IPS DF 6.9 (cell line): ENCODE measurements around the gene TGFBI.

ENCODE experiments used
- DNase-seq: peaks from one replicate; pipeline ENCODE4 v3.0.0-alpha.2; 2013; ENCODE audit warnings: low read depth, low spot score
- H3K27ac ChIP-seq: one replicate; pipeline ENCODE4 v1.5.1; 2013; ENCODE audit warnings: low read length, control low read depth
- H3K27me3 ChIP-seq: 2 replicates; pipeline ENCODE4 v1.6.1; 2013; ENCODE audit warnings: mild to moderate bottlenecking, low read length; ENCODE audit not compliant: control insufficient read depth, insufficient read depth
- H3K36me3 ChIP-seq: 2 replicates; pipeline ENCODE4 v1.6.1; 2013; ENCODE audit warnings: low read length; ENCODE audit not compliant: control insufficient read depth, insufficient read depth
- H3K4me1 ChIP-seq: 2 replicates; pipeline ENCODE4 v1.6.1; 2013; ENCODE audit warnings: low read length; ENCODE audit not compliant: control insufficient read depth, insufficient read depth
- H3K4me3 ChIP-seq: 2 replicates; pipeline ENCODE4 v1.5.1; 2013; ENCODE audit warnings: mild to moderate bottlenecking, low read length
- H3K9me3 ChIP-seq: 2 replicates; pipeline ENCODE4 v1.6.1; 2013; ENCODE audit warnings: low read length, inconsistent platforms; ENCODE audit not compliant: control insufficient read depth, insufficient read depth
- WGBS: extraction: QIAGEN DNeasy Blood & Tissue Kit; methylation state at CpG from one replicate; pipeline ENCODE4 v1.1.7; 2013; ENCODE audit warnings: mixed read lengths, missing lambda C conversion rate; ENCODE audit not compliant: insufficient read length, insufficient coverage; 5-methylcytosine and 5-hydroxymethylcytosine counted together

TGFBI gene

DNA sequence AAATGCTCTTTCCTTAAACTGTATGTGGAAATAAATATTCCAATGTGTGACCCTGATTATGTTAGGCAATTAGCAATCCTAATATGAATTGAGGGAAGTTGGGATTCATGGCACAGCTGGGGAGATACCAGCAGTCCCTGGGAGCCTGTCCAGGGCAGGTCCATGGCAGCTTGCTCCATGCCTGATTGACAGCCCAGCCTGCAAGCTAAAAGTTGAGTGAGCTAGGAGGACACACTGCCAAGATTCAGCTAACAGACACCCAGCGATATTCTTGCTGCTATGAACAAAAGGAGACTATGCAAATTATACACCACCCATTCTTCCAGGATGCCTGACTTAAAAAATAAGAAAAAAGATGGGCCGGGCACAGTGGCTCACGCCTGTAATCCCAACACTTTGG, 6.2 kb downstream of the TGFBI start:
- Histone ChIP-seq H3K36me3 (no peaks in the 10 kb centered on the region), H3K9me3 (no peaks in the 10 kb centered on the region), H3K27ac (no peak overlapping the region), H3K4me1 (0 out of 2 replicates have a peak, but pooled peaks cover 2% of the 10 kb centered on the region), H3K27me3 (peaks cover 3% of the 10 kb centered on the region; the same call in 1 of the 2 replicates), H3K4me3 (no peak overlapping the region)
- WGBS: no CpG with 5 or more reads among the region's 3 CpGs
- DNase-seq: no peak

- Histone ChIP-seq H3K27ac (no peak overlapping the region), H3K4me3 (no peak overlapping the region), H3K36me3 (no peaks in the 10 kb centered on the region), H3K4me1 (0 out of 2 replicates have a peak, but pooled peaks cover 2% of the 10 kb centered on the region), H3K9me3 (no peaks in the 10 kb centered on the region), H3K27me3 (0 out of 2 replicates have a peak, but pooled peaks cover 1% of the 10 kb centered on the region)
- no peak for DNase-seq
- WGBS: no CpG with 5 or more reads among the region's 7 CpGs
Measured at GRCh38 chr5:136035837-136036236, 7.0 kb downstream of the TGFBI start.

GRCh38 chr5:136036293-136036911, 7.6 kb downstream of the TGFBI start:
- Histone ChIP-seq H3K4me3 (no peak overlapping the region), H3K4me1 (0 out of 2 replicates have a peak, but pooled peaks cover 2% of the 10 kb centered on the region), H3K27ac (no peak overlapping the region), H3K27me3 (no peaks in the 10 kb centered on the region), H3K9me3 (no peaks in the 10 kb centered on the region), H3K36me3 (no peaks in the 10 kb centered on the region)
- WGBS: no CpG with 5 or more reads among the region's 1 CpG
- no peak for DNase-seq

DNA sequence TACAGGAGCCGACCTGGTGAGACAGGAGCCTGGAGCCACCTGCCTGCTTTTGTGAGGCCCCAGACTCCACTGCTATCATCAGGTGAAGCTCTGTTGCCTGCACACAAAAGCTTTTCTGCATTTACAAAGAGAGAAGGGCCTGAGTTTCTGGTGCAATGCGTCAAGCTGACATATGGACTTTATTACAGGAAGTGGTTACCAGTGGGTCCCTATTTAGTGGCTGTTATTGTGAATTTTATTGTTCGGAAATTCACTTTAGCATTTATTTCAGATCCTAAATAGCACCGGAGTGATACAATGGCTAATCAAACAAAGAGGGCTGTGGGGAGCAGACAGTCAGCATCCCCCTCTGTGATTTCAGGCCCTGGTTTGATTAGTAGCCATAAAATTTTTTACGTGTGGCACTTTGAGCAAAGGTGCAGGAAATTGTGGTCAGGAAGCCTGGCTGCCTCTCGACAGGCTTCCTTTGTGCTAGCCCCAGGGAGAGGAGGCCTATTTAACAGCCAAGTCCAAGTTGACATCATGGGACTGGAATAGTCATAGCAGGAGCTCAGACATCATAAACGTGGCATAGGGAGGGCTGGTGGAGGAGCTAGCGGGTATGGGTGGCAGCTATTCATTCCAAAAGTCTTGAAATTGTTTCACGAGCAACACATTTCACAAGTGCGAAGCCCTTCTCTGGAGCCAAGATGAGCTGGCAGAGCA, 8.4 kb downstream of the TGFBI start:
- DNase-seq: no peak

GRCh38 chr5:136038635-136039034, 9.8 kb downstream of the TGFBI start:
- Histone ChIP-seq H3K27me3 (no peaks in the 10 kb centered on the region), H3K36me3 (no peaks in the 10 kb centered on the region), H3K4me3 (no peak overlapping the region), H3K4me1 (0 out of 2 replicates have a peak, but pooled peaks cover 2% of the 10 kb centered on the region), H3K27ac (no peak overlapping the region), H3K9me3 (no peaks in the 10 kb centered on the region)
- WGBS: no CpG with 5 or more reads among the region's 4 CpGs
- DNase-seq: no peak

More for the DNA sequence above, 8.4 kb downstream of the TGFBI start:
- H3K4me1 ChIP-seq: 0 out of 2 replicates have a peak, but pooled peaks cover 2% of the 10 kb centered on the region
- no peaks in the 10 kb centered on the region for H3K27me3 ChIP-seq
- no peaks in the 10 kb centered on the region for H3K9me3 ChIP-seq
- no peak overlapping the region for H3K27ac ChIP-seq
- H3K36me3 ChIP-seq: no peaks in the 10 kb centered on the region
- no CpG with 5 or more reads among the region's 10 CpGs for WGBS
- H3K4me3 ChIP-seq: no peak overlapping the region

DNA sequence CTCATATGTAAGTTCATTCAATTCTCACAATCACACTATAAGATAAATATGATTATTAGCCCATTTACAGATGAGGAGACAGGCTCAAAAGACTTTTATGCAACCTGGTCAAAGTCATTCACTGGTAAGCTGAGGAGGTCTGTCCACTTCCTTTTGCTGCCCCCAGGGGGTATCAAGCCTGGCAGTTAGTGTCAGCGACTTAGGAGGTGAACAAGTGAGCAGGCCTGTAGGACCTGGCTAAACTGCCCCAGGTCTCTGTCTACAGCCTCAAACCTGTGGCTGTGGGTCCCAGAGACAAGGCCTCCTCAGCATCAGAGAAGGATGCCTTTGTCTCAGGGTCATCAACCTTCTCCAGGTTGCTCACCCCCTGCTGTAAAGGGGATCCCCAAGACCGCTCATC, 10.4 kb downstream of the TGFBI start:
- no peaks in the 10 kb centered on the region for H3K36me3 ChIP-seq

GRCh38 chr5:136040746-136041415, 12.1 kb downstream of the TGFBI start:
- Histone ChIP-seq H3K36me3 (no peaks in the 10 kb centered on the region), H3K4me1 (0 out of 2 replicates have a peak, but pooled peaks cover 2% of the 10 kb centered on the region)

More for the DNA sequence above, 10.4 kb downstream of the TGFBI start:
- DNase-seq: no peak
- Histone ChIP-seq H3K9me3 (no peaks in the 10 kb centered on the region), H3K4me1 (0 out of 2 replicates have a peak, but pooled peaks cover 2% of the 10 kb centered on the region), H3K27ac (no peak overlapping the region), H3K4me3 (no peak overlapping the region), H3K27me3 (no peaks in the 10 kb centered on the region)
- no CpG with 5 or more reads among the region's 2 CpGs for WGBS

GRCh38 chr5:136042156-136042555, 13.4 kb downstream of the TGFBI start:
- H3K4me3 ChIP-seq: no peak overlapping the region
- no CpG with 5 or more reads among the region's 1 CpG for WGBS
- no peaks in the 10 kb centered on the region for H3K27me3 ChIP-seq
- no peak for DNase-seq
- H3K9me3 ChIP-seq: no peaks in the 10 kb centered on the region
- H3K4me1 ChIP-seq: no peaks in the 10 kb centered on the region
- no peak overlapping the region for H3K27ac ChIP-seq
- H3K36me3 ChIP-seq: no peaks in the 10 kb centered on the region

More at GRCh38 chr5:136040746-136041415, 12.1 kb downstream of the TGFBI start:
- H3K27ac ChIP-seq: no peak overlapping the region
- H3K9me3 ChIP-seq: no peaks in the 10 kb centered on the region
- DNase-seq: no peak
- H3K4me3 ChIP-seq: no peak overlapping the region
- WGBS: no CpG with 5 or more reads among the region's 4 CpGs
- H3K27me3 ChIP-seq: no peaks in the 10 kb centered on the region

DNA sequence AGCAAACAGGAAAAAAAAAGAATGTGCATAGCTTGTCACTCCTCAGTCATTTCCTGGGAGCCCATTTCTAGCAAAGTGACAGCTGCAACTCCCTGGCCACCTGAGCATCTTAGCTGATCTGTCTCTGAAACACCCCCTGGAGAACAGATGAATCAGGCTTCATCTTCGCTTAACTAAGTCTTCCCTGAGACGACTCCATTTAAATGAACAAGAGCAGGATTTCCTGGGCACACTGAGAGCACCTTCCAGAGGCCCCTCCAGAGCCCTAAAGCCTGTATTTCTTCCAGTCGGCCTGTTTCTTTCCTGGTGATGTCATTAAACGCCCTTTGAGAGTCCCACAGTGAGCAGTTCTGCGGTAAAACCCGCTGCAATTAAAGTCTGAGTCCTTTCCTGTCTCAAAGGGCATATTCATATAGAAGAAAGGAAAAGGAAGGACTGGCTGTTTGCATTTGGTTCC, 13.9 kb downstream of the TGFBI start:
- H3K27ac ChIP-seq: no peak overlapping the region
- H3K9me3 ChIP-seq: no peaks in the 10 kb centered on the region
- H3K36me3 ChIP-seq: no peaks in the 10 kb centered on the region
- no CpG with 5 or more reads among the region's 6 CpGs for WGBS
- H3K27me3 ChIP-seq: no peaks in the 10 kb centered on the region
- DNase-seq: no peak
- no peaks in the 10 kb centered on the region for H3K4me1 ChIP-seq
- no peak overlapping the region for H3K4me3 ChIP-seq

DNA sequence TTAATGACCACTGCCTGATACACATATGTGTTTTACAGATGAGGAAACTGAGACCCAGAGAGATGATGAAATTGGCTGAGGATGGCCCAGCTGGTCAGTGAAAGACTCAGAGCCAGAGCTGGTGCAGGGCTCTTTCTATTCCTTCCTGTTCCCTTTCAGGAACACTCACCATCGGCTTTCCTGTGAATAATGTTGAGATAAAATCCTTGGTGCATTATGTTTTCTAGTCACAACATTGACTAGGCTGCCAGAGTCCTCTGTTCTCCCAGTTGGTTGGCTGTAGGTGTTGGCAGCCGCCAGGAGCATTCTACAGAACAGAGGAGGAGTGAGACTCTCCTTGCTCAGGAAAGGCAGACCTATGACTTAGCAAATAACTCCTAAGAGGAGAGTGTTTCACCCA, 14.8 kb downstream of the TGFBI start:
- no peak overlapping the region for H3K4me3 ChIP-seq
- DNase-seq: no peak
- no peak overlapping the region for H3K27ac ChIP-seq
- WGBS: no CpG with 5 or more reads among the region's 2 CpGs
- H3K9me3 ChIP-seq: no peaks in the 10 kb centered on the region
- no peaks in the 10 kb centered on the region for H3K27me3 ChIP-seq
- no peaks in the 10 kb centered on the region for H3K36me3 ChIP-seq
- no peaks in the 10 kb centered on the region for H3K4me1 ChIP-seq
